Cardiac fibroblast (primary cell): ENCODE results near the gene MRPL28.
"Not testable (repeated sequence)": the region's sequence is repeated elsewhere in the genome, so short reads cannot be mapped to it uniquely, and the experiment has no call there.

Source experiments
- DNase-seq, 2 donors: peaks; one replicate each; pipeline versions ENCODE4 v3.0.0 to v3.0.0-alpha.2; 2010; ENCODE audit warnings: low read depth in 2 of 2
- H3K4me3 ChIP-seq, 2 donors: replicated peaks in 1 of 2; 1 replicate in 1 of 2; 2 replicates in 1 of 2; pipeline ENCODE4 v1.5.1; 2011; ENCODE audit warnings: low read depth in 2 of 2, low read length in 2 of 2, mild to moderate bottlenecking in 2 of 2, moderate library complexity in 1 of 2
- TF ChIP-seq, protein P1 (sequence below): IDR thresholded peaks from one replicate; pipeline ENCODE4 v1.5.1; 2011; ENCODE audit warnings: low read depth, mild to moderate bottlenecking, low read length, inconsistent platforms

The MRPL28 gene

DNA sequence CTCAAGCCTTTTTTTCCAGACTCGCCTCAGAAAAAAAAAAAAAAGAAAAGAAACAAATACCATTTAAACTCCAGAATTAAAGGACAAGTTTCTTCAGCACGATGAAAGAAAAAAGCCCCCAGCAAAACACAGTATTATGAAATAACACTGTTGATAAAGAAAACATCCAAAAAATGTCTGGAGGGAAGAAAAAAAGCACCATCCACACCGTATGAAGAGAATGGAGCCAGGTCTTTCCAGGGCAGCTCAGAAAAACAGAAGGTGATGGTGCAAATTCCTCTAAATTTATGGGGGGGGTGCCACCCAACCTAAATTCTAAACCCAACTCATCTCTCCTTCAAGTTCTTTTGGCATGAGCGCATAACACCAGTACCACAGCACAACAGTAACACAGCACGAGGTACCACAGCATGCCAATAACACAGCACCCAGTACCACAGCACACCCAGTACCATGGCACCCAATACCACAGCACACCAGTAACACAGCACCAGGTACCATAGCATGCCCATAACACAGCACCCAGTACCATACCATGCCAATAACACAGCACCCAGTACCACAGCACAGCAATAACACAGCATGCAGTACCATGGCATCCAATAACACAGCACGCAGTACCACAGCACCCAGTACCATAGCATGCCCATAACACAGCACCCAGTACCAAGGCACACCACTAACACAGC lies 36.8 kb downstream of the MRPL28 start:
- TF ChIP-seq, protein P1, sequence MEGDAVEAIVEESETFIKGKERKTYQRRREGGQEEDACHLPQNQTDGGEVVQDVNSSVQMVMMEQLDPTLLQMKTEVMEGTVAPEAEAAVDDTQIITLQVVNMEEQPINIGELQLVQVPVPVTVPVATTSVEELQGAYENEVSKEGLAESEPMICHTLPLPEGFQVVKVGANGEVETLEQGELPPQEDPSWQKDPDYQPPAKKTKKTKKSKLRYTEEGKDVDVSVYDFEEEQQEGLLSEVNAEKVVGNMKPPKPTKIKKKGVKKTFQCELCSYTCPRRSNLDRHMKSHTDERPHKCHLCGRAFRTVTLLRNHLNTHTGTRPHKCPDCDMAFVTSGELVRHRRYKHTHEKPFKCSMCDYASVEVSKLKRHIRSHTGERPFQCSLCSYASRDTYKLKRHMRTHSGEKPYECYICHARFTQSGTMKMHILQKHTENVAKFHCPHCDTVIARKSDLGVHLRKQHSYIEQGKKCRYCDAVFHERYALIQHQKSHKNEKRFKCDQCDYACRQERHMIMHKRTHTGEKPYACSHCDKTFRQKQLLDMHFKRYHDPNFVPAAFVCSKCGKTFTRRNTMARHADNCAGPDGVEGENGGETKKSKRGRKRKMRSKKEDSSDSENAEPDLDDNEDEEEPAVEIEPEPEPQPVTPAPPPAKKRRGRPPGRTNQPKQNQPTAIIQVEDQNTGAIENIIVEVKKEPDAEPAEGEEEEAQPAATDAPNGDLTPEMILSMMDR: no peak
- H3K4me3 ChIP-seq: no peak overlapping the region
- DNase-seq: peak in 1 of 2 donors; percentile 59

DNA sequence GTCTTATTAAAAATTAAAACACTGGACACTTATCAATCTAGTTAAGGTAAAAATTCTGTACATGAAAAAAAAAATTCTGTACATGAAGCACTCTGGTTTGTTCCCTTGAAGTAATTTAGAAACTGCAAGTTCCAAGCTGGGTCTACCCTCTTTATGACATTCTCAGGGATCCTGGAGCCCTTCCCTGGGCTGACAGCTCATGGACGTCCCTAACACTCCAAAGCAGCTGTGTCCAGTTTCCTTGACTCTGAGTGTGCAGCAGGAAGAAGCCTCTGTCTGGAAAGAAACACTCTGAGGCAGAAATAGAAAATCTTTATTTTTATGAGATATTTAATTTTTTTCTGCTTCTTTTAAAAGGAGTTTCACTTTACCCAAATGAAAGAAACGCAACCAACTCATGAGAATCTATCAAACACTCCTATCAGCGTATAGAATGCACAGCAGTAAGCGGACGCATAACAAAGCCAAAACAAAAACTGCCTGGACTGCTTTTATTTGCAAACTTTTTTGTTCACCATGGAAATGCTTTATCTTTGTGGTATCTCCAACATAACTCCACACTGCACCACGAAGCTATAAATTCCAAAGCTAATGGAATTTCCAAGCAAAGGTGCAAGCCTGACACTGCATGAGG lies 39.0 kb downstream of the MRPL28 start:
- not testable (repeated sequence) for H3K4me3 ChIP-seq
- peak in 1 of 2 donors; percentile 62 for DNase-seq

GRCh38 chr16:330741-331140 lies 39.6 kb downstream of the MRPL28 start:
- TF ChIP-seq, protein P1: no peak
- no peak overlapping the region for H3K4me3 ChIP-seq
- DNase-seq: no peak

GRCh38 chr16:325375-326145 lies 44.8 kb downstream of the MRPL28 start:
- H3K4me3 ChIP-seq: no peak overlapping the region
- TF ChIP-seq, protein P1: no peak
- no peak for DNase-seq

GRCh38 chr16:324451-325334 lies 45.6 kb downstream of the MRPL28 start:
- no peak for DNase-seq
- TF ChIP-seq, protein P1: no peak
- no peak overlapping the region for H3K4me3 ChIP-seq

GRCh38 chr16:324201-324450 lies 46.2 kb downstream of the MRPL28 start:
- no peak overlapping the region for H3K4me3 ChIP-seq
- no peak for DNase-seq
- TF ChIP-seq, protein P1: no peak
